Testis (tissue), 3 donors: ENCODE measurements around the gene C5orf58. TPM values are rescaled to one million over a fixed set of nuclear protein-coding genes. Genes with fewer than 3 reads are reported as not detected.

Experiments used
- DNase-seq: peaks from one replicate; pipeline ENCODE4 v3.0.0-alpha.2; 2019
- H3K27ac ChIP-seq, 2 donors: fragments of 200-600 bp; sonication (generic); one replicate each; pipeline ENCODE4 v1.5.1; 2019
- H3K27me3 ChIP-seq: fragments of 200-600 bp; sonication (generic); one replicate; pipeline ENCODE4 v1.5.1; 2019
- H3K36me3 ChIP-seq: fragments of 200-600 bp; sonication (generic); one replicate; pipeline ENCODE4 v1.5.1; 2017; ENCODE audit warnings: low read depth; ENCODE audit errors: missing control alignments
- H3K4me1 ChIP-seq: fragments of 200-600 bp; sonication (generic); one replicate; pipeline ENCODE4 v1.5.1; 2019
- H3K4me3 ChIP-seq, 2 donors: fragments of 200-600 bp; sonication (generic); one replicate each; pipeline ENCODE4 v1.5.1; 2017 to 2019
- H3K9me3 ChIP-seq: fragments of 200-600 bp; sonication (generic); one replicate; pipeline ENCODE4 v1.5.1; 2017
- POLR2A ChIP-seq: fragments of 450-650 bp; IDR thresholded peaks from one replicate; pipeline ENCODE4 v1.6.1; 2017; ENCODE audit warnings: antibody characterized with exemption, mild to moderate bottlenecking, moderate library complexity
- WGBS, 2 donors: methylation state at CpG; one replicate each; pipeline ENCODE4 v1.1.5; 2018; 5-methylcytosine and 5-hydroxymethylcytosine counted together
- intact Hi-C: fragments of 100-400 bp; cut with DNase I; formaldehyde crosslinking; loops from one replicate; pipeline ENCODE4 v1.15.1; 2023; ENCODE audit warnings: low total_unique reads
- polyA plus RNA-seq: library from polyadenylated mRNA; stranded (reverse); fragments of 350-450 nt; fragmentation: Illumina TruSeq; extraction: RNeasy Lipid Tissue Mini Kit (QIAGEN cat#74804); gene quantifications from one replicate; pipeline ENCODE4 v1.2.3, GENCODE V29; 2014; ENCODE audit warnings: low read depth, low replicate concordance; ENCODE audit not compliant: insufficient read depth
- total RNA-seq, 2 donors: library from RNA; depleted of rRNA; stranded (reverse); fragments of >200 nt; gene quantifications; one replicate each; pipeline ENCODE4 v1.2.3, GENCODE V29; 2016
- TF ChIP-seq, protein P1 (sequence below), 3 experiments: fragments of 450-650 bp in 2 of 3; fragments of 200-600 bp in 1 of 3; sonication (generic) in 1 of 3; IDR thresholded peaks; one replicate each; pipeline ENCODE4 v1.5.1; 2016 to 2019; ENCODE audit warnings: antibody characterized with exemption in 3 of 3, mild to moderate bottlenecking in 2 of 3, moderate library complexity in 1 of 3

The C5orf58 gene
- total and polyA plus RNA-seq, 3 donors from 2014 or later, result 40.9 to 266 (median 72.7) TPM

DNA sequence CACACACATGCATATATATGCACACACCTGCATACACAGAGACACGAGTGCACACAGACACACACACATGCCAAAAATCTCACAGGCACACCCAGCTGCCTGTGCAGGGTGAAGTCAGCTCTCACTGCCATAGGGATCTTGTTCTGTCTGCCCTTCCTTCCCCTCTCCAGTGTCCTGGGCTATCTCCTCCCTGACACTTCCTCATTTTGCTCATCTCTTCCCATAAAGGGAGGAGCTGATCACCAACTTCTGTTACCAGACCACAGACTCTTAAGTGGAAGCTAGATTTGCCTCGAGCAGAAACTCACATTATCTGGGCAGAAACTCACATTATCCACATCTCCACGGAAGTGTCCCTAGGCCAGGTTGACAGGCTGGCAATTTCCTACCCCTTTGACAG is 36.1 kb downstream of the C5orf58 start:
- Histone ChIP-seq H3K9me3 (no peaks in the 10 kb centered on the region), H3K27me3 (no peaks in the 10 kb centered on the region), H3K27ac (peak overlapping the region; percentile 27 to 77), H3K4me1 (peaks cover 33% of the 10 kb centered on the region), H3K4me3 (no peak overlapping the region), H3K36me3 (no peaks in the 10 kb centered on the region)
- 12 to 38% methylated on average over 3 of the region's 3 CpGs for WGBS, 2 donors
- no peak for DNase-seq
- intact Hi-C loops, result loop anchor here (10.0 kb wide), 1 partner anchor 86 kb away; no protein-coding TSS in a partner anchor
- TF ChIP-seq, protein P1, sequence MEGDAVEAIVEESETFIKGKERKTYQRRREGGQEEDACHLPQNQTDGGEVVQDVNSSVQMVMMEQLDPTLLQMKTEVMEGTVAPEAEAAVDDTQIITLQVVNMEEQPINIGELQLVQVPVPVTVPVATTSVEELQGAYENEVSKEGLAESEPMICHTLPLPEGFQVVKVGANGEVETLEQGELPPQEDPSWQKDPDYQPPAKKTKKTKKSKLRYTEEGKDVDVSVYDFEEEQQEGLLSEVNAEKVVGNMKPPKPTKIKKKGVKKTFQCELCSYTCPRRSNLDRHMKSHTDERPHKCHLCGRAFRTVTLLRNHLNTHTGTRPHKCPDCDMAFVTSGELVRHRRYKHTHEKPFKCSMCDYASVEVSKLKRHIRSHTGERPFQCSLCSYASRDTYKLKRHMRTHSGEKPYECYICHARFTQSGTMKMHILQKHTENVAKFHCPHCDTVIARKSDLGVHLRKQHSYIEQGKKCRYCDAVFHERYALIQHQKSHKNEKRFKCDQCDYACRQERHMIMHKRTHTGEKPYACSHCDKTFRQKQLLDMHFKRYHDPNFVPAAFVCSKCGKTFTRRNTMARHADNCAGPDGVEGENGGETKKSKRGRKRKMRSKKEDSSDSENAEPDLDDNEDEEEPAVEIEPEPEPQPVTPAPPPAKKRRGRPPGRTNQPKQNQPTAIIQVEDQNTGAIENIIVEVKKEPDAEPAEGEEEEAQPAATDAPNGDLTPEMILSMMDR (IDR thresholded peaks at IDR 0.05), result no peak
- TF ChIP-seq POLR2A, result no peak

DNA sequence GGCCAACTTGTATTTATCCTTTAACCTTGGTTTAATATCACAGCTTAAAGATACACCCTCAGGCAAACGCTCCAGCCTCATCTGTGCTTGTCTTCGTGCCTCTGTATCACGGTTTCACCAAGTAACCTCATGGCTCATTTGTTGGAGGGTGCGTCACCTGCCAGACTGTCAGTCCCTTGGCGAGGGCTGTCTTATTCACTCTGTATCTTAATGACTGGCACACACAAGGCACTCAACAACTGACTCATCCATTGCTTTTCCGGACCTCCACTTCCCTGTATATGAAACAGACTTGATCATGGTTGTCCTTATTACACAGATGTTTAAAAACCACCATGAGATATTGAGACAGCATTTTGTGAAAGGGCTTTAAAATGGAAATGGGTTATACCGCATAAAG is 36.8 kb downstream of the C5orf58 start:
- intact Hi-C loops, result loop anchor here (10.0 kb wide), 1 partner anchor 85 kb away; no protein-coding TSS in a partner anchor
- Histone ChIP-seq H3K36me3 (no peaks in the 10 kb centered on the region), H3K4me3 (no peak overlapping the region), H3K9me3 (no peaks in the 10 kb centered on the region), H3K27me3 (no peaks in the 10 kb centered on the region), H3K4me1 (peaks cover 33% of the 10 kb centered on the region), H3K27ac (peak overlapping the region in 1 of 2 donors; percentile 77)
- DNase-seq, result no peak
- WGBS, 2 donors, result 86 to 89% methylated on average over 7 of the region's 7 CpGs
- TF ChIP-seq, protein P1 (IDR thresholded peaks at IDR 0.05), result no peak

DNA sequence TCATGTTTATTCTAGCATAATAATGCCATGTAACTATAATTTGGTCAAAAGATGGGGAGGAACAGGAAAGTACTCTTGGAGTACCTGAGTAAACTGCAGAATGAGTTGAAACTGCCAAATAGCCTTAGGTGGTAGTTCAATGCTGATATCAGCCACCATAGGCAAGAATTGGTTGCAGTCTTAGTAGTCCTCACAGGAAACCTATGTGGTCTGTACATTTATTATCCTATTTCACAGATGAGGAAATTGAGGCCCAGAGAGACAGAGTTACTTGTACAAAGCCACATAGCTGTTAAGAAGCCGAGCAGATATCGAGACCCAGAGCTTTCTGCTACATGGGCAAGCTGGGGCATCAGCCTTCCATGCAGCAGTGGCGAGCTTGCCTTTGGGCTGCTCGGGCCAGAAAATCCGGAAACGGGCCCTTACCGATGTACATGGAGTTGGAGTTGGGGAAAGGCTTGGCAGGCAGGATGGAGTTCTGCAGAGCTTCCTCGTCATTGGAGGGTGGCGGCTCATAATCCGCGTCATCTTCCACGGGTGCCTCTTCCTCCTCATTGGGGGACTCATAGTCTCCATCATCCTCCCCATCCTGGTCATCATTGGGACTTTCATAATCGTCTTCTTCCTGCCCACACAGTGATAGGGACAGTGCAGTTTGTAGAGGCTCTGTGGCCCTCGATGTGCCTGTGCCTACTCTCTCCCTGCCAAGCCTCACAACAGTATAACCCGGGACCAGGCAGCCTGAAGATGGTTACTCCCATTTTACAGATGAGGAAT is 37.7 kb downstream of the C5orf58 start:
- intact Hi-C loops, result no loop called here
- Histone ChIP-seq H3K4me3 (no peak overlapping the region), H3K9me3 (no peaks in the 10 kb centered on the region), H3K27me3 (no peaks in the 10 kb centered on the region), H3K27ac (no peak overlapping the region), H3K36me3 (no peaks in the 10 kb centered on the region), H3K4me1 (peaks cover 33% of the 10 kb centered on the region)
- TF ChIP-seq, protein P1 (IDR thresholded peaks at IDR 0.05), result no peak
- no peak for TF ChIP-seq POLR2A
- WGBS, 2 donors, result 86 to 88% methylated on average over 15 of the region's 15 CpGs
- DNase-seq, result no peak

DNA sequence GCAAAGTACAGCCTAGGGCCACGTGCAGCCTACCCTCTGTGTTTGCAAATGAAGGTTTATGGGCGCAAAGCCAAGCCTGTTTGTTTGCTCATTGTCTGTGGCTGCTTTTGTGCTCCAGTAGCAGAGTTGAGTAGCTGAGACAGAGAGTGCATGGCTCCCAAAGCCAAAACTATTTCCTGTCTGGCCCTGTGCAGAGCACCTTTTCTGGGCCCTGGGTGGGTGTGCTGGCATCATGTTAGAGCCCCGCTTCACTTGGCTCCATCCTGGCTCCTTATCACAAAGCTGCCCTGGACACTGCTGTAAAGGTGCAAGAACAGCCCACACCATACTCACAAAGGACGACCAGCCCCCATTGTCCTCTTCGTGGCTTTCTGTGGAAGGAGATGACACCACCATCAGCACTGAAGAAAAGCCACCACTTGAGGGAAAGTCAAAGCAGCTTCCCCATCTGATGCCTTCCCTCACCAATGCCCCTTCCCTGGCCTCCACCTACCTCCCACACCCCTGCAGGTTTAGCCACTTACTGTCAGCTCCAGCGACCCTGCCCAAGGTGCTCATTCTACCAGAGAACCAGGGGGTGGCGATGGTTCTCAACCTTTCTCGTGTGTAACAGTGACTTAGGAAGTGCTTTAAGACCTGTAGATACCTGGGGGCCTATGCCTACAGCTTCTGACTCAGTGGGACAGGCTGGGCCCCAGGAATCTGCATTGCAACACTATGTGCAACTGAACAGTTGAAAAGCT is 41.4 kb downstream of the C5orf58 start:
- Histone ChIP-seq H3K4me1 (peaks cover 17% of the 10 kb centered on the region), H3K4me3 (no peak overlapping the region), H3K36me3 (no peaks in the 10 kb centered on the region), H3K27ac (no peak overlapping the region), H3K27me3 (no peaks in the 10 kb centered on the region), H3K9me3 (no peaks in the 10 kb centered on the region)
- DNase-seq, result peak; percentile 63
- intact Hi-C loops, result no loop called here
- 74 to 75% methylated on average over 8 of the region's 8 CpGs for WGBS, 2 donors
- no peak for TF ChIP-seq POLR2A
- TF ChIP-seq, protein P1 (IDR thresholded peaks at IDR 0.05), result no peak
